Astrocyte of the spinal cord (primary cell): ENCODE measurements around the gene DUOXA1.
"Not testable (repeated sequence)": the region's sequence is repeated elsewhere in the genome, so short reads cannot be mapped to it uniquely, and the experiment has no call there.

Source experiments
- DNase-seq: peaks from one replicate; pipeline ENCODE4 v3.0.0; 2011; ENCODE audit warnings: low read depth, low spot score
- H3K4me3 ChIP-seq: 2 replicates; pipeline ENCODE4 v1.5.1; 2011; ENCODE audit warnings: low read depth, mild to moderate bottlenecking, low read length, moderate library complexity
- CTCF ChIP-seq: IDR thresholded peaks from 2 replicates; pipeline ENCODE4 v1.5.1; 2012; ENCODE audit warnings: low read depth, mild to moderate bottlenecking, low read length, inconsistent platforms
- in situ Hi-C: cut with HindIII; loops from 2 replicates; pipeline ENCODE4 v1.10.0; 2017; ENCODE audit warnings: low sequenced_read_pairs

The DUOXA1 gene

GRCh38 chr15:45088801-45089711, 40.6 kb downstream of the DUOXA1 start:
- TF ChIP-seq CTCF: no peak
- DNase-seq: no peak
- H3K4me3 ChIP-seq: no peak overlapping the region
- in situ Hi-C loops: no loop called here

DNA sequence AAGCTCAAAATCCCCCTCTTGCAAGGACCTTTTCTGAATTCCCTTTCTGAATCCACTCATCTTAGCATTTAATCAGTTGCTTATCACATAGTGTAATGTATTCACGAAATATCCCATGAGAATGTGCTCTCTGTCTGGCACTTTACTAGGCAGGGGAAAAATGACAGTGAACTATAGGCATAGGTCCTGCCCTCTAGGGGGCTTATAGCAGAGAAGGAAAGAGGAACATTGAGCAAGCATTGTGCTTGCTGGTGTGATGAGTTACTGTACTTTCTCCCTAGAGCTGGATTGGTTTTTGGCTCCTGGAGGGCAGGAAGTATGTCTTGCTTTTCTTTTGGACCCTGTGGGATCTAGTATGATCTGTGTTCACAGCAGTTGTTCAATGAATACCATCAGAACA, 42.2 kb downstream of the DUOXA1 start:
- H3K4me3 ChIP-seq: no peak overlapping the region
- DNase-seq: no peak
- in situ Hi-C loops: no loop called here
- no peak for TF ChIP-seq CTCF

DNA sequence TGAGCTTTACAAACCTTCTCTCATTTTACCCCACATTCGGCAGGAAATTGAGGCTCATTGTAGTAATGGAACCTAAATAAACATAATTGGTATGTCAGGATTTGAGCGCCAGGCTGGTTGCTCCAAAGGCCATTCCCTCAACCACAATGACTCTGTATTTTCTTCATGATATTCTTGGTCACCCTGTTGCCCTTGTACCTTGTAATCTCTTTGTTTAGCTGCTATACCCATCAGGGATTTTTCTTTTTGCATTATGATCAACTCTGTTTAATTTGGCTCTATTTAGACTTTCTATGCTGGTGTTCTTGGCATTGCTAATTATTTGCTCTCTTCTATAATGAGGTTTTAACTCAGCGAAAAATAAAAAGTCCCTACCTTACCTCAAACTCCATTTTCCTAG, 45.5 kb downstream of the DUOXA1 start:
- H3K4me3 ChIP-seq: no peak overlapping the region
- TF ChIP-seq CTCF: no peak
- no peak for DNase-seq
- in situ Hi-C loops: no loop called here

GRCh38 chr15:45083223-45083622, 46.5 kb downstream of the DUOXA1 start:
- H3K4me3 ChIP-seq: no peak overlapping the region
- no peak for DNase-seq
- in situ Hi-C loops: no loop called here
- no peak for TF ChIP-seq CTCF

DNA sequence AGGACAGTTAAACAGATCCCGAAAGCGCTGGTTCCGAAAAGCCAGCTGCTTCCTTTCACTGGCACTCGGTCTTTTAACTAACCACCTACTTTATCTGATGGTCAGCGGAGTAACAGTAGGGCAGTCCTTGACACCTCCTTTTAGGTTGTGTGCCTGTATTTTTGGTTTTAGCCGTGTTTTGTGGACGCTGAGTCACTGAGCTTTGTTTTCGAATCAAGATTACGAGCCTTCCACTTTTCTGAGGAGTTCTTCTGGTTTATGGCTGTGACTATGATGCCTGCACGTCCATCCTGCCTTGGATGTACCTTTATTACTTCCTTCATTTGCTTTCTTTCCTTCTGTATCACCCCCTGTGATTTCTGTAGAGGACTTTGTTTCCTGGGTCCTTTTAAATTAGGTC, 47.3 kb downstream of the DUOXA1 start:
- in situ Hi-C loops, DNase-seq: not testable (repeated sequence)

DNA sequence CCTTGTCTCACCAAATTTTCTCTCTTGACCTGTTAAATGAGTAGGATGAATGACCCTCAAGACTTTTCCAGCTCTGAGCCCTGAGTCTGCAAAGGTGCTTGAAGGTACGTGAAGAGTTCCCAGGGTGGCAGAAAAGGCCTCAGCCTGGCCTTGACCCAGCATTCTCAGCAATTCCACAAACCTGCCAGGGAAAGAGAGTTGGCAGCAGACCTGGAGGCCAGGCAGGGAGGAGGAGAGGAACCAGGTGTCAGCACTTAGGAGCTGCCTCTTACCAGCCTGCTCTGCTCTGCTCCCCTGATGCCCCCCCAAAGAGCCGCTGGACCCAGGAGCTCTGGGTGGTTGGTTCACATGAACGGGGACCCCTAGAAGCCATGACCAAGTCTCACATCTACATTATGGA, 49.1 kb downstream of the DUOXA1 start:
- in situ Hi-C loops, H3K4me3 ChIP-seq, DNase-seq: not testable (repeated sequence)

More for the DNA sequence above, 47.3 kb downstream of the DUOXA1 start:
- not testable (repeated sequence) for H3K4me3 ChIP-seq

DNA sequence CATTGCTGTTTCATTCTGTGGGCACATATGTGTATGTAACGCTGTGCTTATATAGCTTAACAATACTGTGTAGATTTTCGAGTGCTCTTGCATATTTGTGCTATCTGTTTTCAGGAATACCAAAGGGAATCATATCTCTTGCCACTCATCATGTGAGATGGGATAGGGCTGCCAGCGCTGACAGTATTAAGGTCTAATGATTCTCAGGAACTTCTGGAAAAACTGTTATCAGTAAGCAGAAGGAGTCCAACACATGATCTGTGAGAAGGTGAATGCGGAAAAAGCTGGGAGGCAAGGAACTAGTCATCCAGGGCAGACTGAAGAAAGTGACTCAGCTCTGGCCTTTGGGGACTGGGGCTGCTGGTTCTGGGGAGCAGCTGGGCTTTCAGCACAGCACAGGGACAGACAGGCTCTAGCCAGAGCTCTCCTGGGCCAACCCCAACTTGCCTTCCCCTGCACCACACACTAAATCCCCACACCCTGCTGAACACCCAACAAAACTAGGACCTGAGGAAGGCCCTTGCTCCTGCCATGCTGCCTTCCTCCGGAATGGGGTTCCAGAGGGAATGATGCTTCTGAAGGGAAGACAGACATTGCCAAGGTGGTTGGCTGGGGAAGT, 49.9 kb downstream of the DUOXA1 start:
- H3K4me3 ChIP-seq, in situ Hi-C loops, DNase-seq: not testable (repeated sequence)

DNA sequence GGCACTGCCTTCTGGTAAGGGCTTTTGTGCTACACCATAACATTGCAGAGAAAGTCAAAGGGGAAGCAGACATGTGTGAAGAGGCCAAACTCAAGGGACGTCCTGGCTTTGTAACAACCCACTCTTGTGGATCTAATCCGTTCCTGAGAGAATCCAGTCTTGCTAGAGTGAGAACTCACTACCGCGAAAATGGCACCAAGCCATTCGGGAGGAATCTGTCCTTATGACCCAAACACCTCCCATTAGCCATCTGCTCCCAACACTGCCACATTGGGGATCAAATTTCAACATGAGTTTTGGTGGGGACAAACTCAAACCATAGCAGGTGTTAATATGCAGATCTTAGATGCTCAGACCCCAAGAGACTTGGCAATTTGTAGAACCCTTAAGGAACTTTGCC, 50.5 kb downstream of the DUOXA1 start:
- in situ Hi-C loops, DNase-seq, H3K4me3 ChIP-seq: not testable (repeated sequence)

- H3K4me3 ChIP-seq, DNase-seq, in situ Hi-C loops: not testable (repeated sequence)
Observed at GRCh38 chr15:45077391-45077790, 52.3 kb downstream of the DUOXA1 start.

- DNase-seq, in situ Hi-C loops: not testable (repeated sequence)
Observed at GRCh38 chr15:45075440-45076320, 54.0 kb downstream of the DUOXA1 start.

GRCh38 chr15:45073602-45074001, 56.1 kb downstream of the DUOXA1 start:
- in situ Hi-C loops, H3K4me3 ChIP-seq, DNase-seq: not testable (repeated sequence)

More at GRCh38 chr15:45075440-45076320, 54.0 kb downstream of the DUOXA1 start:
- not testable (repeated sequence) for H3K4me3 ChIP-seq

GRCh38 chr15:45069942-45070360, 59.7 kb downstream of the DUOXA1 start:
- H3K4me3 ChIP-seq, in situ Hi-C loops, DNase-seq: not testable (repeated sequence)
